ENCODE data around the gene PCDHGA1. TPM values are rescaled to one million over a fixed set of nuclear protein-coding genes. Genes with fewer than 3 reads are reported as not detected.

The PCDHGA1 gene
- total RNA-seq, 2 donors from 2014 or later, result 0.33 to 0.78 TPM

GRCh38 chr5:141434006-141434405, 103.7 kb downstream of the PCDHGA1 start:
- Histone ChIP-seq H3K27me3 (no peaks in the 10 kb centered on the region), H3K36me3 (replicated peaks in 1 of 2; ENCODE audit: insufficient read depth in 1 of 2, low read depth in 2 of 2) (no peaks in the 10 kb centered on the region), H3K4me1 (no peaks in the 10 kb centered on the region), H3K9me3 (peaks cover 0 to 58% (median 0%) of the 10 kb centered on the region in 3 donors), H3K27ac (no peak overlapping the region), H3K4me3 (no peak overlapping the region)
- TF ChIP-seq CTCF (IDR thresholded peaks at IDR 0.05) (no peak), POLR2A (IDR thresholded peaks at IDR 0.05) (no peak)
- WGBS, 2 donors, result 85 to 96% methylated on average over 2 of the region's 2 CpGs
- intact Hi-C loops (cut with DNase I), result no loop called here
- DNase-seq (no peak), ATAC-seq (no peak)

GRCh38 chr5:141437221-141437620, 106.9 kb downstream of the PCDHGA1 start:
- DNase-seq, result no peak
- intact Hi-C loops (cut with DNase I), result no loop called here
- TF ChIP-seq CTCF (IDR thresholded peaks at IDR 0.05), result no peak
- no peak for TF ChIP-seq POLR2A (IDR thresholded peaks at IDR 0.05)

GRCh38 chr5:141439411-141440141, 109.3 kb downstream of the PCDHGA1 start:
- 61% methylated on average over 10 of the region's 10 CpGs for WGBS, 2 donors
- H3K27me3 ChIP-seq, result no peaks in the 10 kb centered on the region
- H3K27ac ChIP-seq, result no peak overlapping the region
- intact Hi-C loops (cut with DNase I), result no loop called here
- H3K9me3 ChIP-seq, result peaks cover 0 to 44% (median 0%) of the 10 kb centered on the region in 3 donors
- no peaks in the 10 kb centered on the region for H3K4me1 ChIP-seq
- H3K36me3 ChIP-seq (replicated peaks in 1 of 2; ENCODE audit: insufficient read depth in 1 of 2, low read depth in 2 of 2), result no peaks in the 10 kb centered on the region
- ATAC-seq (no peak), DNase-seq (no peak)
- TF ChIP-seq POLR2A (IDR thresholded peaks at IDR 0.05) (no peak), CTCF (IDR thresholded peaks at IDR 0.05) (no peak)
- H3K4me3 ChIP-seq, result no peak overlapping the region

More at GRCh38 chr5:141437221-141437620, 106.9 kb downstream of the PCDHGA1 start:
- Histone ChIP-seq H3K4me1 (no peaks in the 10 kb centered on the region), H3K4me3 (no peak overlapping the region), H3K27me3 (no peaks in the 10 kb centered on the region), H3K36me3 (replicated peaks in 1 of 2; ENCODE audit: insufficient read depth in 1 of 2, low read depth in 2 of 2) (no peaks in the 10 kb centered on the region), H3K27ac (no peak overlapping the region), H3K9me3 (peaks cover 0 to 67% (median 0%) of the 10 kb centered on the region in 3 donors)
- no peak for ATAC-seq
- 80 to 98% methylated on average over 2 of the region's 2 CpGs for WGBS, 2 donors

- H3K36me3 ChIP-seq (replicated peaks in 1 of 2; ENCODE audit: insufficient read depth in 1 of 2, low read depth in 2 of 2), result no peaks in the 10 kb centered on the region
- H3K4me1 ChIP-seq, result no peaks in the 10 kb centered on the region
- H3K27me3 ChIP-seq, result no peaks in the 10 kb centered on the region
- H3K9me3 ChIP-seq, result peaks cover 0 to 44% (median 0%) of the 10 kb centered on the region in 3 donors
- no peak overlapping the region for H3K4me3 ChIP-seq
- 91 to 92% methylated on average over 9 of the region's 9 CpGs for WGBS, 2 donors
- no peak for ATAC-seq
- no peak overlapping the region for H3K27ac ChIP-seq
- TF ChIP-seq CTCF (IDR thresholded peaks at IDR 0.05) (no peak), POLR2A (IDR thresholded peaks at IDR 0.05) (no peak)
- intact Hi-C loops (cut with DNase I), result no loop called here
- DNase-seq, result no peak
Measured at GRCh38 chr5:141440341-141440740, 110.0 kb downstream of the PCDHGA1 start.

Measured in body of pancreas (tissue), 4 donors.